DMS 273 treated with DMSO at 0.1 percent for 48 hours (cell line): ENCODE measurements around the gene SLC36A4.
"Not testable (repeated sequence)": the region's sequence is repeated elsewhere in the genome, so short reads cannot be mapped to it uniquely, and the experiment has no call there.

Experiments used
- DNase-seq: peaks from one replicate; lab custom pipeline; 2025; lab: John Stamatoyannopoulos, UW

SLC36A4 gene

GRCh38 chr11:93122535-93123235 is 75.1 kb downstream of the SLC36A4 start:
- no peak for DNase-seq

GRCh38 chr11:93118276-93118675 is 79.5 kb downstream of the SLC36A4 start:
- no peak for DNase-seq

GRCh38 chr11:93117565-93117964 is 80.2 kb downstream of the SLC36A4 start:
- DNase-seq = no peak

- no peak for DNase-seq
Measured at GRCh38 chr11:93116641-93117441, 81.0 kb downstream of the SLC36A4 start.

GRCh38 chr11:93114304-93114703 is 83.5 kb downstream of the SLC36A4 start:
- no peak for DNase-seq

GRCh38 chr11:93113824-93114223 is 84.0 kb downstream of the SLC36A4 start:
- no peak for DNase-seq

- DNase-seq = not testable (repeated sequence)
Measured at GRCh38 chr11:93111147-93111546, 86.6 kb downstream of the SLC36A4 start.

GRCh38 chr11:93100211-93100610 is 97.6 kb downstream of the SLC36A4 start:
- no peak for DNase-seq

GRCh38 chr11:93099806-93100205 is 98.0 kb downstream of the SLC36A4 start:
- DNase-seq = no peak
